H9 (cell line): ENCODE measurements around the gene DNAAF2. TPM values are rescaled to one million over a fixed set of nuclear protein-coding genes. Genes with fewer than 3 reads are reported as not detected.

Experiments
- DNase-seq: peaks from one replicate; pipeline ENCODE4 v3.0.0-alpha.2; 2017
- H2AFZ ChIP-seq: one replicate; pipeline ENCODE4 v1.6.1; 2013; ENCODE audit warnings: mild to moderate bottlenecking, low read length, control low read depth, moderate library complexity
- H2AK5ac ChIP-seq: 2 replicates; pipeline ENCODE4 v1.6.1; 2013; ENCODE audit warnings: low read length, control low read depth, mixed read lengths; ENCODE audit not compliant: insufficient read length
- H2BK120ac ChIP-seq: one replicate; pipeline ENCODE4 v1.6.1; 2013; ENCODE audit warnings: low read depth, mild to moderate bottlenecking, low read length, control low read depth, inconsistent platforms; ENCODE audit not compliant: poor library complexity, severe bottlenecking
- H2BK12ac ChIP-seq: 2 replicates; pipeline ENCODE4 v1.6.1; 2013; ENCODE audit warnings: low read length, control low read depth, mixed read lengths, low read depth; ENCODE audit not compliant: insufficient read length
- H2BK15ac ChIP-seq: 2 replicates; pipeline ENCODE4 v1.6.1; 2013; ENCODE audit warnings: low read depth, low read length, control low read depth
- H2BK20ac ChIP-seq: one replicate; pipeline ENCODE4 v1.6.1; 2013; ENCODE audit warnings: low read depth, mild to moderate bottlenecking, low read length, control low read depth, inconsistent platforms; ENCODE audit not compliant: poor library complexity, severe bottlenecking
- H2BK5ac ChIP-seq: 2 replicates; pipeline ENCODE4 v1.6.1; 2013; ENCODE audit warnings: low read length, control low read depth, mixed read lengths; ENCODE audit not compliant: insufficient read length
- H3K14ac ChIP-seq: 2 replicates; pipeline ENCODE4 v1.6.1; 2013; ENCODE audit warnings: low read length, control low read depth; ENCODE audit not compliant: insufficient read depth
- H3K18ac ChIP-seq: 2 replicates; pipeline ENCODE4 v1.6.1; 2013; ENCODE audit warnings: low read depth, mild to moderate bottlenecking, mixed read lengths, low read length, control low read depth; ENCODE audit not compliant: insufficient read length
- H3K23ac ChIP-seq: 2 replicates; pipeline ENCODE4 v1.6.1; 2013; ENCODE audit warnings: low read length, control low read depth, mixed read lengths, low read depth; ENCODE audit not compliant: insufficient read length
- H3K23me2 ChIP-seq: 2 replicates; pipeline ENCODE4 v1.6.1; 2013; ENCODE audit warnings: low read depth, mild to moderate bottlenecking, mixed read lengths, low read length, control low read depth; ENCODE audit not compliant: insufficient read length, poor library complexity, severe bottlenecking
- H3K27ac ChIP-seq: 2 replicates; pipeline ENCODE4 v1.5.1; 2013; ENCODE audit warnings: low read length, control low read depth, mixed read lengths, low read depth; ENCODE audit not compliant: insufficient read length
- H3K27me3 ChIP-seq: 2 replicates; pipeline ENCODE4 v1.6.1; 2013; ENCODE audit warnings: low read length, control low read depth, inconsistent platforms; ENCODE audit not compliant: insufficient read depth
- H3K4ac ChIP-seq: 2 replicates; pipeline ENCODE4 v1.6.1; 2013; ENCODE audit warnings: low read depth, mild to moderate bottlenecking, control low read depth, inconsistent platforms, low read length, moderate library complexity
- H3K4me1 ChIP-seq: 2 replicates; pipeline ENCODE4 v1.6.1; 2013; ENCODE audit warnings: low read length, control low read depth, inconsistent platforms; ENCODE audit not compliant: insufficient read depth
- H3K4me2 ChIP-seq: 2 replicates; pipeline ENCODE4 v1.6.1; 2013; ENCODE audit warnings: low read length, control low read depth, mixed read lengths; ENCODE audit not compliant: insufficient read length, insufficient read depth
- H3K56ac ChIP-seq: 2 replicates; pipeline ENCODE4 v1.6.1; 2013; ENCODE audit warnings: low read depth, mild to moderate bottlenecking, mixed read lengths, low read length, control low read depth; ENCODE audit not compliant: insufficient read length
- H3K79me1 ChIP-seq: 2 replicates; pipeline ENCODE4 v1.6.1; 2013; ENCODE audit warnings: low read depth, mild to moderate bottlenecking, moderate library complexity, low read length, control low read depth, inconsistent platforms; ENCODE audit not compliant: insufficient read depth, poor library complexity, severe bottlenecking
- H3K79me2 ChIP-seq: 2 replicates; pipeline ENCODE4 v1.6.1; 2013; ENCODE audit warnings: low read length, control low read depth, inconsistent platforms; ENCODE audit not compliant: insufficient read depth
- H3K9ac ChIP-seq: 2 replicates; pipeline ENCODE4 v1.6.1; 2013; ENCODE audit warnings: low read length, control low read depth, mixed read lengths; ENCODE audit not compliant: insufficient read length; ENCODE audit errors: extremely low read depth
- H3K9me3 ChIP-seq: one replicate; pipeline ENCODE4 v1.6.1; 2013; ENCODE audit warnings: low read depth, low read length, inconsistent platforms; ENCODE audit not compliant: control insufficient read depth
- H3T11ph ChIP-seq: one replicate; pipeline ENCODE4 v1.6.1; 2013; ENCODE audit warnings: mild to moderate bottlenecking, low read length, control low read depth, inconsistent platforms
- H4K20me1 ChIP-seq: one replicate; pipeline ENCODE4 v1.6.1; 2013; ENCODE audit not compliant: control insufficient read depth, insufficient read length, insufficient read depth
- H4K5ac ChIP-seq: 2 replicates; pipeline ENCODE4 v1.6.1; 2013; ENCODE audit warnings: low read depth, mild to moderate bottlenecking, mixed read lengths, low read length, control low read depth; ENCODE audit not compliant: insufficient read length
- H4K8ac ChIP-seq: replicated peaks from 2 replicates; pipeline ENCODE4 v1.6.1; 2013; ENCODE audit warnings: low read length, control low read depth, mixed read lengths, low read depth; ENCODE audit not compliant: insufficient read length
- H4K91ac ChIP-seq: 2 replicates; pipeline ENCODE4 v1.6.1; 2013; ENCODE audit warnings: low read depth, mild to moderate bottlenecking, moderate library complexity, mixed read lengths, low read length, control low read depth; ENCODE audit not compliant: insufficient read length
- H3K27ac Mint-ChIP-seq, 3 experiments: 2 replicates in 2 of 3; 3 replicates in 1 of 3; pipeline ENCODE4 v1.8.0; 2020 to 2021; ENCODE audit warnings: mixed read lengths in 3 of 3, mild to moderate bottlenecking in 1 of 3, moderate library complexity in 1 of 3
- H3K27me3 Mint-ChIP-seq: 2 replicates; pipeline ENCODE4 v1.8.0; 2021; ENCODE audit warnings: low read depth, mild to moderate bottlenecking, moderate library complexity, mixed read lengths
- H3K36me3 Mint-ChIP-seq, 3 experiments: 2 replicates in 2 of 3; 3 replicates in 1 of 3; pipeline ENCODE4 v1.8.0; 2020 to 2021; ENCODE audit warnings: low read depth in 3 of 3, mixed read lengths in 3 of 3; ENCODE audit not compliant: insufficient read depth in 1 of 3
- H3K4me1 Mint-ChIP-seq, 2 experiments: 2 replicates each; pipeline ENCODE4 v1.8.0; 2020; ENCODE audit warnings: mixed read lengths in 2 of 2
- H3K4me3 Mint-ChIP-seq, 2 experiments: 2 replicates in 1 of 2; 3 replicates in 1 of 2; pipeline ENCODE4 v1.8.0; 2020 to 2021; ENCODE audit warnings: mild to moderate bottlenecking in 2 of 2, mixed read lengths in 2 of 2, moderate library complexity in 1 of 2
- H3K9me3 Mint-ChIP-seq, 2 experiments: 2 replicates in 1 of 2; 3 replicates in 1 of 2; pipeline ENCODE4 v1.8.0; 2020; ENCODE audit warnings: mild to moderate bottlenecking in 2 of 2, mixed read lengths in 2 of 2, moderate library complexity in 1 of 2
- WGBS: extraction: QIAGEN DNeasy Blood & Tissue Kit; methylation state at CpG from one replicate; pipeline ENCODE4 v1.1.7; 2013; ENCODE audit warnings: missing lambda C conversion rate, low lambda C conversion rate, mixed read lengths; ENCODE audit not compliant: insufficient read length; ENCODE audit errors: extremely low coverage; 5-methylcytosine and 5-hydroxymethylcytosine counted together
- total RNA-seq: library from RNA; stranded (reverse); gene quantifications from 2 replicates; pipeline ENCODE4 v1.2.1, GENCODE V29; 2021
- TF ChIP-seq, protein P1 (sequence below): fragments of 200-600 bp; sonication (generic); conservative IDR thresholded peaks from 3 replicates; pipeline ENCODE4 v1.8.0; 2021; ENCODE audit warnings: antibody characterized with exemption, mild to moderate bottlenecking

The DNAAF2 gene
- total RNA-seq, 1 experiment from 2014 or later: 26.3 TPM

DNA sequence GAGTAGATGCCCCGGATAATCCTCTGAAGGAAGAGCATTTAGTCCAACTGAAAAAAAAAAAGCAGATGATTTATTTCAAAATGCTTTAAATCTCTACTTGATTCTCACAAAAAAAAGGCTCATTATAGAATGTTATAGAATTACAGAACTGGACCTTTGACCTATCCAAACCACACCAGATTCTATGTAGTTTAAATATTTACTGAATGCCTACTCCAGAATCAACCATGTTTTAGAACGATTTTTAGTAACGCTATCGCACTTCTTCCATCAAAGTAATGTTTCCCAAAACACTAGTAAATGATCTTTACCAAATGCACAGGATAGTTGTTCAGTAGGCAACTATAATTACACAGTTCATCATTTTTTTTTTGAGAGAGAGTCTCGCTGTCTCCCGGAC lies 51.4 kb downstream of the DNAAF2 start:
- Histone ChIP-seq H2BK15ac (no peak overlapping the region), H2BK120ac (no peak overlapping the region), H4K5ac (no peak overlapping the region), H2BK5ac (no peak overlapping the region), H2BK12ac (no peak overlapping the region), H3K79me2 (peaks cover 24% of the 10 kb centered on the region), H4K91ac (no peak overlapping the region), H3K4ac (no peak overlapping the region), H3K9ac (peak overlapping the region; percentile 80), H2AFZ (no peak overlapping the region), H3K79me1 (peaks cover 9% of the 10 kb centered on the region), H3K27ac (no peak overlapping the region), H3K4me2 (peak overlapping the region; percentile 61), H3K9me3 (no peaks in the 10 kb centered on the region), H4K8ac (no peak overlapping the region), H3K14ac (no peak overlapping the region), H4K20me1 (no peaks in the 10 kb centered on the region), H3K23me2 (peaks cover 11% of the 10 kb centered on the region), H3K18ac (no peak overlapping the region), H2BK20ac (no peak overlapping the region), H2AK5ac (no peak overlapping the region), H3K56ac (no peak overlapping the region), H3K4me1 (peaks cover 5% of the 10 kb centered on the region; the same call in 1 of the 2 replicates), H3K27me3 (no peaks in the 10 kb centered on the region), H3K23ac (no peak overlapping the region), H3T11ph (no peak overlapping the region)
- peaks cover 3% of the 10 kb centered on the region; the same call in 1 of the 2 replicates for H3K27me3 Mint-ChIP-seq
- peak overlapping the region; percentile 73 to 96 (median 91); a peak in 4 of 7 replicates for H3K27ac Mint-ChIP-seq
- TF ChIP-seq, protein P1, sequence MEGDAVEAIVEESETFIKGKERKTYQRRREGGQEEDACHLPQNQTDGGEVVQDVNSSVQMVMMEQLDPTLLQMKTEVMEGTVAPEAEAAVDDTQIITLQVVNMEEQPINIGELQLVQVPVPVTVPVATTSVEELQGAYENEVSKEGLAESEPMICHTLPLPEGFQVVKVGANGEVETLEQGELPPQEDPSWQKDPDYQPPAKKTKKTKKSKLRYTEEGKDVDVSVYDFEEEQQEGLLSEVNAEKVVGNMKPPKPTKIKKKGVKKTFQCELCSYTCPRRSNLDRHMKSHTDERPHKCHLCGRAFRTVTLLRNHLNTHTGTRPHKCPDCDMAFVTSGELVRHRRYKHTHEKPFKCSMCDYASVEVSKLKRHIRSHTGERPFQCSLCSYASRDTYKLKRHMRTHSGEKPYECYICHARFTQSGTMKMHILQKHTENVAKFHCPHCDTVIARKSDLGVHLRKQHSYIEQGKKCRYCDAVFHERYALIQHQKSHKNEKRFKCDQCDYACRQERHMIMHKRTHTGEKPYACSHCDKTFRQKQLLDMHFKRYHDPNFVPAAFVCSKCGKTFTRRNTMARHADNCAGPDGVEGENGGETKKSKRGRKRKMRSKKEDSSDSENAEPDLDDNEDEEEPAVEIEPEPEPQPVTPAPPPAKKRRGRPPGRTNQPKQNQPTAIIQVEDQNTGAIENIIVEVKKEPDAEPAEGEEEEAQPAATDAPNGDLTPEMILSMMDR: no peak
- WGBS: no CpG with 5 or more reads among the region's 6 CpGs
- peak overlapping the region; percentile 89 to 95 for H3K4me3 Mint-ChIP-seq
- peaks cover 29 to 35% of the 10 kb centered on the region in 2 experiments for H3K4me1 Mint-ChIP-seq
- H3K9me3 Mint-ChIP-seq: no peaks in the 10 kb centered on the region
- DNase-seq: no peak
- H3K36me3 Mint-ChIP-seq: peaks cover 44 to 48% (median 44%) of the 10 kb centered on the region in 3 experiments
